Measurements from ENCODE around the gene AURKB. TPM values are rescaled to one million over a fixed set of nuclear protein-coding genes. Genes with fewer than 3 reads are reported as not detected.

The AURKB gene
- total and polyA plus RNA-seq, 2 of the 13 experiments (the other 11 are each of a cell fraction or from before 2014, with no cell fraction given), result 29.5 to 75.3 TPM

GRCh38 chr17:8225813-8226535, 15.6 kb upstream of the AURKB start:
- no peak for ATAC-seq
- DNase-seq (ENCODE audit: low spot score), result no peak
- H3K4me1 ChIP-seq (ENCODE audit: insufficient read depth, low read length), result peaks cover 8% of the 10 kb centered on the region
- no peak overlapping the region for H2AFZ ChIP-seq (ENCODE audit: low read length)
- in situ Hi-C loops (cut with HindIII; ENCODE audit: extremely low pct_ligation_motif_present, low pct_unique_long_range_greater_than_20kb) (no loop called here), intact Hi-C loops (cut with micrococcal nuclease; ENCODE audit: unreplicated experiment) (no loop called here)
- POLR2A ChIA-PET, result interaction anchor here (1.5 to 7.1 kb wide), 2 partner anchors 9 to 15 kb away, joined by 3 to 89 read pairs; partner anchors contain the start of gene AURKB
- peaks cover 4% of the 10 kb centered on the region; the same call in 1 of the 2 replicates for H4K20me1 ChIP-seq (ENCODE audit: insufficient read depth, low read length)
- H3K79me2 ChIP-seq (ENCODE audit: insufficient read depth, low read length), result no peaks in the 10 kb centered on the region
- TF ChIP-seq ZBTB33 (CRISPR knock-in tag; IDR thresholded peaks at IDR 0.05), result peak; percentile 69; the same call in 1 of the 2 replicates
- no peak for TF ChIP-seq FOXP1 (IDR thresholded peaks at IDR 0.05)
- no peak for TF ChIP-seq FOXP1 (CRISPR knock-in tag; IDR thresholded peaks at IDR 0.05)
- no peak for TF ChIP-seq SKIL (CRISPR knock-in tag; IDR thresholded peaks at IDR 0.05; ENCODE audit: borderline replicate concordance)
- TF ChIP-seq ZNF24 (IDR thresholded peaks at IDR 0.05), result peak; percentile 86
- TF ChIP-seq POLR2AphosphoS5 (IDR thresholded peaks at IDR 0.05; ENCODE audit: low read depth, low read length), result peak; percentile 43; the same call in 1 of the 2 replicates
- no peak for TF ChIP-seq HOXA9 (CRISPR knock-in tag; IDR thresholded peaks at IDR 0.05; ENCODE audit: borderline replicate concordance)
- TF ChIP-seq POLR2G (IDR thresholded peaks at IDR 0.05; ENCODE audit: low read depth, low read length), result peak; percentile 27; the same call in 1 of the 2 replicates
- CTCF ChIA-PET (ENCODE audit: low intra/inter-chr PET ratio, low total read pairs), result no interaction called here
- no peak overlapping the region for H3K27ac ChIP-seq (ENCODE audit: extremely low read length, insufficient read depth, low read length)
- H3K36me3 ChIP-seq (replicated peaks in 1 of 2; ENCODE audit: control insufficient read depth in 1 of 2, insufficient read depth in 2 of 2, low read length in 2 of 2), result peaks cover 17 to 39% of the 10 kb centered on the region in 2 experiments
- 92% methylated on average over 20 of the region's 20 CpGs for WGBS (ENCODE audit: low lambda C conversion rate)
- BruUV-seq (replicated peaks), result no TSS peak
- no peak overlapping the region for H3K9ac ChIP-seq (ENCODE audit: insufficient read depth, low read depth, low read length)
- no peak overlapping the region for H3K4me2 ChIP-seq (ENCODE audit: low read depth, low read length)
- no peak for FAIRE-seq
- H3K4me3 ChIP-seq (replicated peaks in 1 of 3; ENCODE audit: insufficient read depth in 1 of 3, low read depth in 2 of 3, low read length in 3 of 3), result no peak overlapping the region
- H3K27me3 ChIP-seq (ENCODE audit: control insufficient read depth in 1 of 2, insufficient read depth in 2 of 2, low read length in 2 of 2), result no peaks in the 10 kb centered on the region; a peak in 1 of 5 replicates
- no peaks in the 10 kb centered on the region for H3K9me3 ChIP-seq (ENCODE audit: low read length)

All from HepG2 (cell line).